ENCODE data around the gene PIK3C2A. TPM values are rescaled to one million over a fixed set of nuclear protein-coding genes. Genes with fewer than 3 reads are reported as not detected.
A peak's percentile ranks its signal among the peaks of the same experiment; 100 is the strongest.
"Not testable (repeated sequence)": the region's sequence is repeated elsewhere in the genome, so short reads cannot be mapped to it uniquely, and the experiment has no call there.

The PIK3C2A gene
- total RNA-seq, 1 donor from 2014 or later = 84.6 TPM

DNA sequence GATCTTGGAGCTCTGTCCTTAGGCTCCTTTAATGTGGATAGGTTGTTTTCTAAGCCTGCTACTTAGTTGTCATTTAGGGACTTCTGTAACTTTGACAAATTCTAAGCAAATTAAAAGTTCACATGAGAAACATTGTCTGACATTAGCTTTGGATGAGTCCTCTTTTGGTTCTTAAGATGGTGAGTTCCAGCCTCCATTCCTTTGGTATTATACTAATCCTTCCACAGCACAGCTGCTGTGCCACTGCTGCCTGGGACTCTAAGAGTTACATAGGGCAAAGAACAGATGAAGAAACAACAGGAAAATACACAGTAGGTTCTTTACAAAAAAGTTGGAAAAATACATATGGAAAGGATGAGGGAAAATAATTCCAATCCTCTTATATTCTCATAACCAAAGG is 25.3 kb upstream of the PIK3C2A start:
- Mint-ChIP-seq H3K9me3 (ENCODE audit: unreplicated experiment) (no peaks in the 10 kb centered on the region), H3K27me3 (ENCODE audit: unreplicated experiment) (no peaks in the 10 kb centered on the region), H3K4me3 (ENCODE audit: unreplicated experiment) (no peak overlapping the region), H3K27ac (ENCODE audit: unreplicated experiment) (no peak overlapping the region), H3K4me1 (ENCODE audit: unreplicated experiment) (peaks cover 4% of the 10 kb centered on the region), H3K36me3 (ENCODE audit: low read depth, unreplicated experiment) (no peaks in the 10 kb centered on the region)
- TF ChIP-seq, protein P1, sequence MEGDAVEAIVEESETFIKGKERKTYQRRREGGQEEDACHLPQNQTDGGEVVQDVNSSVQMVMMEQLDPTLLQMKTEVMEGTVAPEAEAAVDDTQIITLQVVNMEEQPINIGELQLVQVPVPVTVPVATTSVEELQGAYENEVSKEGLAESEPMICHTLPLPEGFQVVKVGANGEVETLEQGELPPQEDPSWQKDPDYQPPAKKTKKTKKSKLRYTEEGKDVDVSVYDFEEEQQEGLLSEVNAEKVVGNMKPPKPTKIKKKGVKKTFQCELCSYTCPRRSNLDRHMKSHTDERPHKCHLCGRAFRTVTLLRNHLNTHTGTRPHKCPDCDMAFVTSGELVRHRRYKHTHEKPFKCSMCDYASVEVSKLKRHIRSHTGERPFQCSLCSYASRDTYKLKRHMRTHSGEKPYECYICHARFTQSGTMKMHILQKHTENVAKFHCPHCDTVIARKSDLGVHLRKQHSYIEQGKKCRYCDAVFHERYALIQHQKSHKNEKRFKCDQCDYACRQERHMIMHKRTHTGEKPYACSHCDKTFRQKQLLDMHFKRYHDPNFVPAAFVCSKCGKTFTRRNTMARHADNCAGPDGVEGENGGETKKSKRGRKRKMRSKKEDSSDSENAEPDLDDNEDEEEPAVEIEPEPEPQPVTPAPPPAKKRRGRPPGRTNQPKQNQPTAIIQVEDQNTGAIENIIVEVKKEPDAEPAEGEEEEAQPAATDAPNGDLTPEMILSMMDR (IDR thresholded peaks at IDR 0.05; ENCODE audit: unreplicated experiment) = no peak
- DNase-seq (ENCODE audit: low spot score) = no peak

DNA sequence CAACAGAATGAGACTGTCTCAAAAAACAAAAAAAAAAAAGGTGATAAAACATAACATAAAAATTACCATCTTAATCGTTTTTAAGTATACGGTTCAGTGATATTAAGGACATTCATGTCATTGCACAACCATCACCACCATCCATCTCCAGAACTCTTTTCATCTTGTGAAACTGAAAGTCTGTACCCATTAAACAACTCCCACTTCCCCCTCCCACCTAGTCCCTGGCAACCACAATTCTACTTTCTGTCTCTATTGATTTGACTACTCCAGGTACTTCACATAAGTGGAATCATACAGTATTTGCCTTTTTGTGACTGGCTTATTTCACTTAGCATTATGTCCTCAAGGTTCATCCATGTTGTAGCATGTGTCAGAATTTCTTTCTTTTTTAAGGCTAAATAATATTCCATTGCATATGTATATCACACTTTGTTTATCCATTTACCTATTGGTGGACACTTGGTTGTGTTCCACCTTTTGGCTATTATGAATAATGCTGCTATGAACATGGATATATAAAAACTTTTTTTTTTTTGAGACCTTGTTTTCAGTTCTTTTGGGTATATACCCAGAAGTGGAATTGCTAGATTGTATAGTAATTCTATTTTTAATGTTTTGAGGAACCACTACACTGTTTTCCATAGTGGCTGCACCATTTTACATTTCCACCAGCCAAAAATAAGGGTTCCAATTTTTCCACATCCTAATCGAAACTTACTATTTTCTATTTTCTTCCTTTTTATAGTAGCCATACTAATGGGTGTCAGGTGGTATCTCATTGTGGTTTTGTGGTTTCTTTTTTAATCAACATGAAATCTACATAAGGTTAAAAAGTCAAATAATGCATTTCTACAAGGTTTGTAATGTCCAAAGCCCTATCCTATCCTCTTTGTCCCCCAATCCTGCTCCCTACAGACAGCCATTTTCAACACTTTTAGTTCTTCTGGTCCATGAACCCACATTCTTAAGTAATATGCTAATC is 23.4 kb upstream of the PIK3C2A start:
- Mint-ChIP-seq H3K4me3 (ENCODE audit: unreplicated experiment) (no peak overlapping the region), H3K27ac (ENCODE audit: unreplicated experiment) (no peak overlapping the region), H3K36me3 (ENCODE audit: low read depth, unreplicated experiment) (no peaks in the 10 kb centered on the region), H3K27me3 (ENCODE audit: unreplicated experiment) (no peaks in the 10 kb centered on the region), H3K9me3 (ENCODE audit: unreplicated experiment) (no peaks in the 10 kb centered on the region), H3K4me1 (ENCODE audit: unreplicated experiment) (peaks cover 4% of the 10 kb centered on the region)
- TF ChIP-seq, protein P1 (IDR thresholded peaks at IDR 0.05; ENCODE audit: unreplicated experiment) = no peak
- DNase-seq (ENCODE audit: low spot score) = no peak

DNA sequence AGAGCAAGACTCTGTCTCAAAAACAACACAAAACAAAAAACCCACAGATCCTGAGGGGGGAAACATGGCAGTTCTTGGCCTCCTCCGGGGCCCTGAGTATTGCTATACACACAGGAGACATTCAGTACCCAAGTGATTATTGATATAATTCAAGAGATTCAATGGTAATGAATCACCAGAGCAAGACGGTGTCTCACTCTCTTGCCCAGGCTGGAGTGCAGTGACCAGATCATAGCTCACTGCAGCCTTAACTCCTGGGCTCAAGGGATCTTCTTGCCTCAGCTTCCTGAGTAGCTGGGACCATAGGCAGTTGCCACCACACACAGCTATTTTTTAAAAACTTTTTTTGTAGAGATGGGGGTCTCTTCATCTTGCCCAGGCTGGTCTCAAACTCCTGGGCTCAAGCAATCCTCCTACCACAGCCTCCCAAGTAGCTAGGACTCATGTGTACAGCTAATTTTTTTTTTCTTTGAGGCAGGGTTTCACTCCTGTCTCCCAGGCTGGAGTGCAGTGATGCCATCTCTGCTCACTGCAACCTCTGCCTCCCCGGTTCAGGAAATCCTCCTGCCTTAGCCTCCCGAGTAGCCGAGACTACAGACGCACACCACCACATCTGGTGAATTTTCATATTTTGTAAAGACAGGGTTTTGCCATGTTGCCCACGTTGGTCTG is 21.8 kb upstream of the PIK3C2A start:
- Mint-ChIP-seq H3K27ac (ENCODE audit: unreplicated experiment) (no peak overlapping the region), H3K27me3 (ENCODE audit: unreplicated experiment) (peaks cover 2% of the 10 kb centered on the region), H3K4me1 (ENCODE audit: unreplicated experiment) (peaks cover 17% of the 10 kb centered on the region), H3K36me3 (ENCODE audit: low read depth, unreplicated experiment) (peaks cover 3% of the 10 kb centered on the region), H3K9me3 (ENCODE audit: unreplicated experiment) (no peaks in the 10 kb centered on the region), H3K4me3 (ENCODE audit: unreplicated experiment) (no peak overlapping the region)
- no peak for DNase-seq (ENCODE audit: low spot score)
- TF ChIP-seq, protein P1 (IDR thresholded peaks at IDR 0.05; ENCODE audit: unreplicated experiment) = no peak

DNA sequence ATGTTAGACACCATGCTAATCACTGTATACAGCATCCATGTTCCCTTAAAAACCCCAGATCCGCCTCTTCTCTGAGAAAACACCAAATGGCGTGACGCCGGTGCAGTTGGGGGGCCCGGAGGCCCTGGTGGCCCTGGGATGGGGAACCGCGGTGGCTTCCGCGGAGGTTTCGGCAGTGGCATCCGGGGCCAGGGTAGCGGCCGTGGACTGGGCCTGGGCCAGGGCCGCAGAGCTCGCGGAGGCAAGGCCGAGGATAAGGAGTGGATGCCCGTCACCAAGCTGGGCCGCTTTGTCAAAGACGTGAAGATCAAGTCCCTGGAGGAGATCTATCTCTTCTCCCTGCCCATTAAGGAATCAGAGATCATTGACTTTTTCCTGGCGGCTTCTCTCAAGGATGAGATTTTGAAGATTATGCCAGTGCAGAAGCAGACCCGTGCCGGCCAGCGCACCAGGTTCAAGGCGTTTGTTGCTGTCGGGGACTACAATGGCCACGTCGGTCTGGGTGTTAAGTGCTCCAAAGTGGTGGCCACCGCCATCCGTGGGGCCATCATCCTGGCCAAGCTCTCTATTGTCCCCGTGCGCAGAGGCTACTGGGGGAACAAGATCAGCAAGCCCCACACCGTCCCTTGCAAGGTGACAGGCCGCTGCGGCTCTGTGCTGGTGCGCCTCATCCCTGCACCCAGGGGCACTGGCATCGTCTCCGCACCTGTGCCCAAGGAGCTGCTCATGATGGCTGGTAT is 20.6 kb upstream of the PIK3C2A start:
- H3K4me1 Mint-ChIP-seq (ENCODE audit: unreplicated experiment) = peaks cover 21% of the 10 kb centered on the region
- H3K36me3 Mint-ChIP-seq (ENCODE audit: low read depth, unreplicated experiment); H3K27ac Mint-ChIP-seq (ENCODE audit: unreplicated experiment); DNase-seq (ENCODE audit: low spot score); H3K4me3 Mint-ChIP-seq (ENCODE audit: unreplicated experiment); H3K27me3 Mint-ChIP-seq (ENCODE audit: unreplicated experiment); H3K9me3 Mint-ChIP-seq (ENCODE audit: unreplicated experiment): not testable (repeated sequence)

DNA sequence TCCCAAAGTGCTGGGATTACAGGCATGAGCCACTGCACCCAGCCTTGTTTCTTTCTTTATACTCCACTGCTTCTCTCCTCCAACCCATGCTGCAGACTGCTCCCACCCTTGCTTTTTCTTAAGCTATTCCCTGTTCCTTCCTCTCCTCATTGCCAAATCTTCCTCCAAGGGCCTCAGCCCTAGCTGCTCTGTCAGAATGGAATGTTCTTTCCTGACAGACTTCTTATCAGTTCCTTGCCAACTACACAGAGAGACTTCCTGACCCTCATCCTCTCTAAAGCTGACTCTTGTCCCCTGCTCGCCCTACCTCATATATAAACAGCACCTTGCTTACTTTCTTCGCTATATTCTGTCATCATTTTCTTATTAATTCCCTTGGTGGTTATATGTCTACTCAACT is 16.9 kb upstream of the PIK3C2A start:
- DNase-seq (ENCODE audit: low spot score) = peak; percentile 18
- peak overlapping the region; percentile 85 for H3K27ac Mint-ChIP-seq (ENCODE audit: unreplicated experiment)
- H3K36me3 Mint-ChIP-seq (ENCODE audit: low read depth, unreplicated experiment) = peaks cover 4% of the 10 kb centered on the region
- no peaks in the 10 kb centered on the region for H3K9me3 Mint-ChIP-seq (ENCODE audit: unreplicated experiment)
- H3K4me1 Mint-ChIP-seq (ENCODE audit: unreplicated experiment) = peaks cover 20% of the 10 kb centered on the region
- TF ChIP-seq, protein P1 (IDR thresholded peaks at IDR 0.05; ENCODE audit: unreplicated experiment) = no peak
- peak overlapping the region; percentile 24 for H3K4me3 Mint-ChIP-seq (ENCODE audit: unreplicated experiment)
- H3K27me3 Mint-ChIP-seq (ENCODE audit: unreplicated experiment) = peaks cover 3% of the 10 kb centered on the region

Data from endothelial cell (in vitro differentiated cells).